ENCODE results near the gene SURF1. TPM values are rescaled to one million over a fixed set of nuclear protein-coding genes. Genes with fewer than 3 reads are reported as not detected.
A peak's percentile ranks its signal among the peaks of the same experiment; 100 is the strongest.

SURF1 gene
- total and polyA plus RNA-seq, 10 of the 15 experiments (the other 5 are each of a cell fraction or from before 2014, with no cell fraction given) = 17.9 to 46.4 (median 29.6) TPM

DNA sequence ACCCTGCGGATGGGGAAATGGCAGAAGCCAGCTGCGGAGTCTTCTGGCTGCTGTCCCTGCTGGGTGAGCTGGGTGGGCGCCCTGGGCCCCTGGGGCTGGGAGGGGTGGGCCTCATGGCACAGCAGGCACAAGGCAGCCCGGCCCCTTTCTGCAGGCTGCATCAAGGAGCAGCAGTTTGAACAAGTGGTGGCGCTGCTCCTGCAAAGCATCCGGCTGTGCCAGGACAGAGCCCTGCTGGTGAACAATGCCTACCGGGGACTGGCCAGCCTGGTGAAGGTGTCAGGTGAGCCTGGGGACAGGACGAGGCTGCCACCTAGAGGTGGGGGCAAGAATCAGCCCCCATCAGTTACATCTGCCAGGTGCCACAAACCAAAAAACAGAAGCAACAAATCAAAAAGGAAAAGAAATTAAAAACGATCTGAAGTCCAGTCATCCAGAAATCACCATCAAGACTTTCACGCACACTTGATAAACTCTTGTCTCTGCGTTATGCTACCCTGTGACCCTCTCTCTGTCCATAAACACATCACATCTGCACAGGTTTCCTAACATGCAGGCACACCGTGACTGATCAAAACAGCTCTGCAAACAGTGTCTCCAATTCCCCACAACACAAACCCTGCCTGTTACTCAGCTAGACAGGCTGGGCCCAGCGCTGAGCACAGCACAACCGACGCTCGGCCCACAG is 47.6 kb upstream of the SURF1 start (continued):
- TF ChIP-seq CTCF (IDR thresholded peaks at IDR 0.05 in 2 of 3, conservative IDR thresholded peaks at IDR 0.05 in 1 of 3; ENCODE audit: control insufficient read depth in 2 of 3, extremely low read depth in 1 of 3, insufficient read depth in 1 of 3, low read depth in 3 of 3, low read length in 3 of 3) (peak; percentile 60 to 79 (median 65)), IRF4 (IDR thresholded peaks at IDR 0.05; ENCODE audit: low read depth, low read length) (no peak), WRNIP1 (IDR thresholded peaks at IDR 0.05; ENCODE audit: borderline replicate concordance, low read depth, low read length) (no peak), RAD21 (IDR thresholded peaks at IDR 0.05; ENCODE audit: insufficient read depth, low read depth, low read length) (peak; percentile 49), PAX5 (IDR thresholded peaks at IDR 0.05; ENCODE audit: borderline replicate concordance, low read depth, low read length) (no peak)

GRCh38 chr9:133402689-133403088 is 46.4 kb upstream of the SURF1 start:
- H3K27ac ChIP-seq (ENCODE audit: control insufficient read depth, insufficient read depth) = no peak overlapping the region
- no peak overlapping the region for H3K4me3 ChIP-seq
- peaks cover 15 to 22% of the 10 kb centered on the region in 2 experiments; a peak in 3 of 4 replicates for H3K36me3 ChIP-seq (ENCODE audit: control insufficient read depth in 2 of 2, insufficient read depth in 2 of 2, low read length in 1 of 2)
- H4K20me1 ChIP-seq (ENCODE audit: control insufficient read depth, insufficient read depth) = no peaks in the 10 kb centered on the region; the same call in 1 of the 2 replicates
- POLR2A ChIA-PET = no interaction called here
- DNase-seq (ENCODE audit: low read depth, low spot score) (no peak), ATAC-seq (no peak), FAIRE-seq (no peak)
- SMC1A ChIA-PET (ENCODE audit: uncharacterized antibody, unreplicated experiment) = no interaction called here
- H2AFZ ChIP-seq (ENCODE audit: control insufficient read depth, low read depth, low read length) = no peak overlapping the region
- no TSS peak for BruUV-seq (replicated peaks)
- CTCF ChIA-PET = interaction anchor here (1.0 kb wide), 1 partner anchor 72 kb away, joined by 3 read pairs; no protein-coding TSS in a partner anchor
- in situ Hi-C loops (cut with MboI) (no loop called here), intact Hi-C loops (cut with micrococcal nuclease; ENCODE audit: unreplicated experiment) (no loop called here)
- TF ChIP-seq NR2C2 (IDR thresholded peaks at IDR 0.05; ENCODE audit: borderline replicate concordance, control insufficient read depth, insufficient read length, low read depth) = no peak
- TF ChIP-seq YY1 (IDR thresholded peaks at IDR 0.05; ENCODE audit: low read depth, low read length) = no peak
- TF ChIP-seq ETV6 (conservative IDR thresholded peaks at IDR 0.05 in 1 of 2, IDR thresholded peaks at IDR 0.05 in 1 of 2; ENCODE audit: borderline replicate concordance in 1 of 2, low read depth in 1 of 2) = no peak
- no peak for TF ChIP-seq SUZ12 (IDR thresholded peaks at IDR 0.05; ENCODE audit: unreplicated experiment)
- no peaks in the 10 kb centered on the region for H3K79me2 ChIP-seq (ENCODE audit: control insufficient read depth, insufficient read depth, low read length)
- no peaks in the 10 kb centered on the region for H3K4me1 ChIP-seq (ENCODE audit: control insufficient read depth, insufficient read depth, low read length)
- H3K9ac ChIP-seq (ENCODE audit: control insufficient read depth, insufficient read depth, low read length) = no peak overlapping the region
- H3K27me3 ChIP-seq (replicated peaks in 1 of 2; ENCODE audit: control insufficient read depth in 2 of 2, insufficient read depth in 2 of 2, low read length in 1 of 2) = no peaks in the 10 kb centered on the region
- H3K9me3 ChIP-seq (replicated peaks; ENCODE audit: control insufficient read depth, insufficient read depth, low read length) = no peaks in the 10 kb centered on the region
- H3K4me2 ChIP-seq (ENCODE audit: control insufficient read depth, insufficient read depth) = no peak overlapping the region
- RAD21 ChIA-PET (ENCODE audit: unreplicated experiment) = no interaction called here
- 71% methylated on average over 7 of the region's 7 CpGs for WGBS (ENCODE audit: insufficient coverage, insufficient replicate concordance, low lambda C conversion rate, missing lambda C conversion rate)
